A673 (cell line): ENCODE data around the gene PHF21A. TPM values are rescaled to one million over a fixed set of nuclear protein-coding genes. Genes with fewer than 3 reads are reported as not detected.

Source experiments
- BruUV-seq: library from RNA; stranded (reverse); fragments of 400-500 nt; replicated peaks from 2 replicates; lab custom pipeline; 2021; lab: Mats Ljungman, UMichigan
- CTCF ChIA-PET: fragments of 300-600 bp; sonication (Branson Sonifier 250); formaldehyde crosslinking; loops from one replicate; lab custom pipeline; 2022; ENCODE audit warnings: antibody characterized with exemption; lab: Charles Lee
- POLR2A ChIA-PET: fragments of 300-600 bp; sonication (Branson Sonifier 250); formaldehyde crosslinking; loops from one replicate; lab custom pipeline; 2022; ENCODE audit warnings: antibody characterized with exemption; ENCODE audit not compliant: low non-redundant PET; lab: Charles Lee
- DNase-seq: peaks from one replicate; pipeline ENCODE4 v3.0.0-alpha.2; 2015; ENCODE audit warnings: low spot score
- H3K27ac ChIP-seq: fragments of 200-600 bp; sonication (generic); 2 replicates; pipeline ENCODE4 v1.5.1; 2016; ENCODE audit warnings: mixed run types, low read depth, mild to moderate bottlenecking, mixed read lengths, antibody characterized with exemption, low read length; ENCODE audit not compliant: poor library complexity, severe bottlenecking
- H3K27me3 ChIP-seq: fragments of 200-600 bp; sonication (generic); replicated peaks from 2 replicates; pipeline ENCODE4 v1.6.1; 2017; ENCODE audit warnings: mixed run types, low read depth, mild to moderate bottlenecking, mixed read lengths, antibody characterized with exemption, low read length; ENCODE audit not compliant: insufficient read depth, poor library complexity
- H3K36me3 ChIP-seq: fragments of 200-600 bp; sonication (generic); 2 replicates; pipeline ENCODE4 v1.6.1; 2016; ENCODE audit warnings: mixed run types, mild to moderate bottlenecking, mixed read lengths, antibody characterized with exemption, low read length; ENCODE audit not compliant: insufficient read depth, poor library complexity, severe bottlenecking
- H3K4me1 ChIP-seq: fragments of 200-600 bp; sonication (generic); 2 replicates; pipeline ENCODE4 v1.6.1; 2017; ENCODE audit warnings: mixed run types, mild to moderate bottlenecking, mixed read lengths, antibody characterized with exemption, low read length; ENCODE audit not compliant: insufficient read depth, poor library complexity, severe bottlenecking
- H3K4me3 ChIP-seq: fragments of 200-600 bp; sonication (generic); 2 replicates; pipeline ENCODE4 v1.5.1; 2016; ENCODE audit warnings: low read depth, mixed run types, mild to moderate bottlenecking, mixed read lengths, low read length; ENCODE audit not compliant: poor library complexity, severe bottlenecking
- H3K9me3 ChIP-seq: fragments of 200-600 bp; sonication (generic); 2 replicates; pipeline ENCODE4 v1.6.1; 2016; ENCODE audit warnings: mixed run types, low read depth, mild to moderate bottlenecking, mixed read lengths, antibody characterized with exemption, low read length; ENCODE audit not compliant: poor library complexity, severe bottlenecking
- CTCF ChIP-seq: fragments of 300-800, 200-600 bp; sonication (generic); conservative IDR thresholded peaks from 2 replicates; pipeline ENCODE4 v1.5.1; 2017; ENCODE audit warnings: low read depth, mild to moderate bottlenecking, antibody characterized with exemption, low read length, moderate library complexity, mixed read lengths
- EZH2 ChIP-seq: fragments of 200-600 bp; sonication (generic); IDR thresholded peaks from 2 replicates; pipeline ENCODE4 v1.6.1; 2017; ENCODE audit warnings: borderline replicate concordance, low read depth, mild to moderate bottlenecking, mixed read lengths, antibody characterized with exemption, low read length; ENCODE audit not compliant: poor library complexity, severe bottlenecking
- intact Hi-C: fragments of 100-400 bp; cut with micrococcal nuclease; formaldehyde crosslinking; loops from one replicate; pipeline ENCODE4 v1.10.0; 2022; ENCODE audit not compliant: unreplicated experiment
- total RNA-seq: library from RNA; stranded (reverse); gene quantifications from 2 replicates; pipeline ENCODE4 v1.2.3, GENCODE V29; 2021

Gene PHF21A
- total RNA-seq, 1 experiment from 2014 or later: 77.2 TPM

- no TSS peak for BruUV-seq
- POLR2A ChIA-PET: no interaction called here
- intact Hi-C loops: loop anchor here (10.0 kb wide), 1 partner anchor 427 kb away; no protein-coding TSS in a partner anchor
- Histone ChIP-seq H3K27me3 (no peaks in the 10 kb centered on the region), H3K27ac (no peak overlapping the region), H3K4me3 (no peak overlapping the region), H3K4me1 (peaks cover 4% of the 10 kb centered on the region), H3K36me3 (no peaks in the 10 kb centered on the region), H3K9me3 (no peaks in the 10 kb centered on the region)
- no peak for DNase-seq
- TF ChIP-seq EZH2 (no peak), CTCF (no peak)
- CTCF ChIA-PET: interaction anchor here (0.6 kb wide), 1 partner anchor 47 kb away, joined by 13 read pairs; no protein-coding TSS in a partner anchor
Measured at GRCh38 chr11:45887587-45887986, 233.7 kb downstream of the PHF21A start.

DNA sequence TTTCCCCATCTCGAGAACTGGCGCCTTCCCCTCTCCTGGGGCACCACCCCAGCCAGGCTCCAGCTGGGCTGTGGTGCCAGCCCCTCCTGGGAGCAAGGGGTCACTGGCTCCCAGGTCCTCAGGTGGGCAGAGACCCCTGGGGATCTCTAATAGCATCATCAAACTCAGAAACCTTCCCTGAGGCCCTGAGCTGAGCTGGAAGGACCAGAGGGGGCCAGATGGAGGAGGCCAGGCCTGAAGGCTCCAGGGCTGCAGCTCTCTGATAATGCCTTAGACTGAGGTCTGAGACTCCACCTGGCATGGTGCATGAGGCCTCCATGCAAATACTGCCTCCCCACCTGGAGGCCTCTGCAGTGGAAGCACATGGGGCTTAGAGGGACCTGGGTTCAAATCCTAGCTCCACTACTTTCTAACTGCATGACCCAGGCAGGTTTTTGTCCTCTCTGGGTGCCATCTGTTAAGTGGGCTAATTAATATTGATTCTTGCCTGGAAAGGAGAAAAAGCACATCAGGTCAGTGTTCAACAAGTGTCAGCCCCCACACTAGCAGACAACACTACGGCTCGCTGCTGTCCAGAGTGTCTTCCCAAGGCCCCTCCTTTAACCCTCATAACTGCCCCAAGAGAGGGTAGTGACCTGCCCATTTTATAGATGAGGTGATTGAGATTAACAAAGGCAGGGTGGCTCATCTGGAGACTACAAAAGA is 234.3 kb downstream of the PHF21A start:
- Histone ChIP-seq H3K4me3 (no peak overlapping the region), H3K27ac (no peak overlapping the region), H3K27me3 (no peaks in the 10 kb centered on the region), H3K4me1 (peaks cover 4% of the 10 kb centered on the region), H3K9me3 (no peaks in the 10 kb centered on the region), H3K36me3 (peaks cover under 1% of the 10 kb centered on the region)
- intact Hi-C loops: loop anchor here (10.0 kb wide), 1 partner anchor 428 kb away; no protein-coding TSS in a partner anchor
- POLR2A ChIA-PET: no interaction called here
- no peak for DNase-seq
- CTCF ChIA-PET: no interaction called here
- TF ChIP-seq EZH2 (no peak), CTCF (no peak)
- BruUV-seq: no TSS peak

GRCh38 chr11:45885921-45886721 is 235.1 kb downstream of the PHF21A start:
- intact Hi-C loops: loop anchor here (10.0 kb wide), 1 partner anchor 429 kb away; no protein-coding TSS in a partner anchor
- Histone ChIP-seq H3K4me3 (peak overlapping the region; percentile 58), H3K4me1 (peaks cover 8% of the 10 kb centered on the region), H3K27me3 (no peaks in the 10 kb centered on the region), H3K9me3 (no peaks in the 10 kb centered on the region), H3K27ac (no peak overlapping the region), H3K36me3 (peaks cover 9% of the 10 kb centered on the region)
- TF ChIP-seq EZH2 (no peak), CTCF (no peak)
- DNase-seq: no peak
- BruUV-seq: no TSS peak
- ChIA-PET POLR2A (no interaction called here), CTCF (no interaction called here)
